Panc1 (cell line): ENCODE data around the gene SSBP4. TPM values are rescaled to one million over a fixed set of nuclear protein-coding genes. Genes with fewer than 3 reads are reported as not detected.

Source experiments
- ATAC-seq: fragments of 200-7000 bp; cut with Tn5 transposase; 2 replicates; pipeline ENCODE4 v1.9.1; 2020; ENCODE audit warnings: mild to moderate bottlenecking, moderate library complexity
- BruUV-seq: library from RNA; stranded (reverse); fragments of 400-500 nt; replicated peaks from 2 replicates; lab custom pipeline; 2021; lab: Mats Ljungman, UMichigan
- CTCF ChIA-PET: fragments of 300-600 bp; sonication (Branson Sonifier 250); formaldehyde crosslinking; loops from one replicate; lab custom pipeline; 2022; ENCODE audit warnings: antibody characterized with exemption; lab: Charles Lee
- POLR2A ChIA-PET: fragments of 300-600 bp; sonication (Branson Sonifier 250); formaldehyde crosslinking; loops from one replicate; lab custom pipeline; 2022; ENCODE audit warnings: antibody characterized with exemption; lab: Charles Lee
- DNase-seq: peaks from one replicate; pipeline ENCODE4 v3.0.0-alpha.2; 2010; ENCODE audit warnings: low read depth, low spot score
- H3K27ac ChIP-seq: 2 replicates; pipeline ENCODE4 v1.5.1; 2011; ENCODE audit warnings: mild to moderate bottlenecking, low read length, inconsistent platforms
- H3K27me3 ChIP-seq: fragments of 200-500 bp; sonication (Bioruptor generic); 2 replicates; pipeline ENCODE4 v1.6.0; 2014; ENCODE audit warnings: low read length, inconsistent platforms; ENCODE audit not compliant: control insufficient read depth, insufficient read depth
- H3K36me3 ChIP-seq: fragments of 200-500 bp; sonication (Bioruptor generic); 2 replicates; pipeline ENCODE4 v1.5.1; 2014; ENCODE audit warnings: inconsistent platforms, mild to moderate bottlenecking, low read length, moderate library complexity; ENCODE audit not compliant: control insufficient read depth, insufficient read depth
- H3K4me1 ChIP-seq: 2 replicates; pipeline ENCODE4 v1.5.1; 2011; ENCODE audit warnings: inconsistent platforms, mild to moderate bottlenecking, low read length, moderate library complexity; ENCODE audit not compliant: control insufficient read depth, insufficient read depth
- H3K4me3 ChIP-seq, 2 experiments: 2 replicates each; pipeline ENCODE4 v1.5.1; 2011 to 2012; ENCODE audit warnings: low read depth in 2 of 2, low read length in 2 of 2, mild to moderate bottlenecking in 2 of 2, inconsistent platforms in 1 of 2, moderate library complexity in 1 of 2
- H3K9me3 ChIP-seq: fragments of 200-500 bp; sonication (Bioruptor generic); 2 replicates; pipeline ENCODE4 v1.5.1; 2014; ENCODE audit warnings: low read depth, mild to moderate bottlenecking, inconsistent platforms, low read length, moderate library complexity; ENCODE audit not compliant: control insufficient read depth, insufficient read depth
- POLR2AphosphoS5 ChIP-seq: IDR thresholded peaks from 2 replicates; pipeline ENCODE4 v1.6.1; 2012; ENCODE audit warnings: mild to moderate bottlenecking, low read depth, low read length, moderate library complexity
- SIN3A ChIP-seq: IDR thresholded peaks from 2 replicates; pipeline ENCODE4 v1.6.1; 2012; ENCODE audit warnings: low read depth, mild to moderate bottlenecking, low read length, moderate library complexity, borderline replicate concordance; ENCODE audit not compliant: insufficient read depth
- TCF7L2 ChIP-seq: IDR thresholded peaks from 2 replicates; pipeline ENCODE4 v1.6.1; 2011; ENCODE audit warnings: mild to moderate bottlenecking, low read depth, low read length, inconsistent platforms
- in situ Hi-C: cut with HindIII; loops from 2 replicates; pipeline ENCODE4 v1.10.0; 2016; ENCODE audit warnings: low sequenced_read_pairs, low pct_unique_long_range_greater_than_20kb
- intact Hi-C: fragments of 100-400 bp; cut with micrococcal nuclease; formaldehyde crosslinking; loops from one replicate; pipeline ENCODE4 v1.10.0; 2022; ENCODE audit not compliant: unreplicated experiment
- total RNA-seq: library from RNA; stranded (reverse); gene quantifications from one replicate; pipeline ENCODE4 v1.2.1, GENCODE V29; 2021; ENCODE audit not compliant: unreplicated experiment
- TF ChIP-seq, protein P1 (sequence below): fragments of 450-650 bp; IDR thresholded peaks from 2 replicates; pipeline ENCODE4 v1.5.1; 2017; ENCODE audit warnings: mild to moderate bottlenecking
- TF ChIP-seq, protein P2 (sequence below), 2 experiments: IDR thresholded peaks; 2 replicates each; pipeline ENCODE4 v1.6.1; 2011 to 2012; ENCODE audit warnings: low read depth in 2 of 2, control low read depth in 1 of 2, low read length in 1 of 2, mild to moderate bottlenecking in 1 of 2, moderate library complexity in 1 of 2; ENCODE audit not compliant: insufficient read depth in 1 of 2

SSBP4 gene
- total RNA-seq, 1 experiment from 2014 or later, result 128 TPM

DNA sequence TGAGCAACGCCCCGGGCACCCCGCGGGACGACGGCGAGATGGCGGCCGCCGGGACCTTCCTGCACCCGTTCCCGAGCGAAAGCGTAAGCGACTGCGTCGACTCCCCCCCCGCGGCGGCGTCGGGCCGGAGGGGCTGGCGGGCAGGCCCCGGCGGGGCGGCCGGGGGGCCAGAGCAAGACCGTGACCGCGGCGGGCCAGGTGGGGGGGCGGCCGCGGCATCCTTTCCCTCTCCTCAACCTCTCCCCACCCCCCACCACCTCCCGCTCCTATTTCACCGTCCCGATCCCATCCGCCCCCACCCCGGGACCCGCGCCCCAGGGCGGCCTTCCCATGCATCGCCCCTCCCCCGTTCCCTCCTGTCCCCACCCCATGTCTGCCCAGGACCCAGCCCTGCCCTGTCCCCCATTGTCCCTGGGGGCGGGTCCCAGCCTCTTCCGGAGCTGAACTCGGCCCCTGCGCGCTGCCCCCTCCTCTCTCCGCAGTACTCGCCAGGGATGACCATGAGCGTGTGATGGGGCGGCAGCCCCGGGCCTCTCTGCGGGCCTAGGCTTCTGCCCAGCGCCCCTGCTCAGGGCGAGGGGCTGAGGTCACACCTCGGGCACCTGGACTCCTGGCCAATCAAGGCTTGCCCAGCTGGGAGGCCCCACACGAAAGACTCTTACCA lies 14.7 kb downstream of the SSBP4 start:
- peak; percentile 17 for ATAC-seq
- BruUV-seq, result TSS peak; percentile 78

DNA sequence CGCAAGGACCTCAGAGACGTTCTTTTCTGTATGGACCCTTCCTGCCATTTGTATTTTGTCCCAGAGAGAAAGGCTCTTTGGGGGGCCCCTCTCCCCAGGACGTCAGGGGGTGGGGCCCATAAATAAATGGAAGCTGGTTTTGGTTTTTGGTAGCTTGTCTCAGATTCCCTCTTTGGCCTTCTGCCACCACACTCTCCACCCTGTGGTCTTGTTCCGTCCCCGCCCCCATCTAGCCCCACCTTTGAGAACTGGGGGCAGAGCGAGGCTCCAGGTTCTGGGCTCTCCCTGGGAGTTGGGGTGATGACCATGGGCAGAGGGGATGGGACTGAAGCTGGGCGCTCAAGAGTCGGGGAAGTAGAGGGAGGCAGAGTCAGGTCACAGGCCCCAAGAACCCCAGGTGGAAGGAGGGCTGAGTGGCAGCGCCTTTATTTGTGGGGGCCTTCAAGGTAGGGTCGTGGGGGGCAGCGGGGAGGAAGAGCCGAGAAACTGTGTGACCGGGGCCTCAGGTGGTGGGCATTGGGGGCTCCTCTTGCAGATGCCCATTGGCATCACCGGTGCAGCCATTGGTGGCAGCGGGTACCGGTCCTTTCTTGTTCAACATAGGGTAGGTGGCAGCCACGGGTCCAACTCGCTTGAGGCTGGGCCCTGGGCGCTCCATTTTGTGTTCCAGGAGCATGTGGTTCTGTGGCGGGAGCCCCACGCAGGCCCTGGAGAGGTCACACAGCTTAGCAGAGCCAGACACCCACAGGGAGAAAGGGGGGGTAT lies 15.4 kb downstream of the SSBP4 start:
- Histone ChIP-seq H3K36me3 (no peaks in the 10 kb centered on the region), H3K27me3 (no peaks in the 10 kb centered on the region), H3K4me1 (peaks cover 41% of the 10 kb centered on the region), H3K27ac (peak overlapping the region; percentile 60), H3K4me3 (no peak overlapping the region), H3K9me3 (no peaks in the 10 kb centered on the region)
- ChIA-PET CTCF (no interaction called here), POLR2A (interaction anchor here (0.5 kb wide), 1 partner anchor 155 kb away, joined by 3 read pairs; no protein-coding TSS in a partner anchor)
- intact Hi-C loops (no loop called here), in situ Hi-C loops (no loop called here)
- TF ChIP-seq, protein P1, sequence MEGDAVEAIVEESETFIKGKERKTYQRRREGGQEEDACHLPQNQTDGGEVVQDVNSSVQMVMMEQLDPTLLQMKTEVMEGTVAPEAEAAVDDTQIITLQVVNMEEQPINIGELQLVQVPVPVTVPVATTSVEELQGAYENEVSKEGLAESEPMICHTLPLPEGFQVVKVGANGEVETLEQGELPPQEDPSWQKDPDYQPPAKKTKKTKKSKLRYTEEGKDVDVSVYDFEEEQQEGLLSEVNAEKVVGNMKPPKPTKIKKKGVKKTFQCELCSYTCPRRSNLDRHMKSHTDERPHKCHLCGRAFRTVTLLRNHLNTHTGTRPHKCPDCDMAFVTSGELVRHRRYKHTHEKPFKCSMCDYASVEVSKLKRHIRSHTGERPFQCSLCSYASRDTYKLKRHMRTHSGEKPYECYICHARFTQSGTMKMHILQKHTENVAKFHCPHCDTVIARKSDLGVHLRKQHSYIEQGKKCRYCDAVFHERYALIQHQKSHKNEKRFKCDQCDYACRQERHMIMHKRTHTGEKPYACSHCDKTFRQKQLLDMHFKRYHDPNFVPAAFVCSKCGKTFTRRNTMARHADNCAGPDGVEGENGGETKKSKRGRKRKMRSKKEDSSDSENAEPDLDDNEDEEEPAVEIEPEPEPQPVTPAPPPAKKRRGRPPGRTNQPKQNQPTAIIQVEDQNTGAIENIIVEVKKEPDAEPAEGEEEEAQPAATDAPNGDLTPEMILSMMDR, result no peak
- TF ChIP-seq POLR2AphosphoS5 (peak; percentile 11), SIN3A (no peak), TCF7L2 (no peak)
- TF ChIP-seq, protein P2, sequence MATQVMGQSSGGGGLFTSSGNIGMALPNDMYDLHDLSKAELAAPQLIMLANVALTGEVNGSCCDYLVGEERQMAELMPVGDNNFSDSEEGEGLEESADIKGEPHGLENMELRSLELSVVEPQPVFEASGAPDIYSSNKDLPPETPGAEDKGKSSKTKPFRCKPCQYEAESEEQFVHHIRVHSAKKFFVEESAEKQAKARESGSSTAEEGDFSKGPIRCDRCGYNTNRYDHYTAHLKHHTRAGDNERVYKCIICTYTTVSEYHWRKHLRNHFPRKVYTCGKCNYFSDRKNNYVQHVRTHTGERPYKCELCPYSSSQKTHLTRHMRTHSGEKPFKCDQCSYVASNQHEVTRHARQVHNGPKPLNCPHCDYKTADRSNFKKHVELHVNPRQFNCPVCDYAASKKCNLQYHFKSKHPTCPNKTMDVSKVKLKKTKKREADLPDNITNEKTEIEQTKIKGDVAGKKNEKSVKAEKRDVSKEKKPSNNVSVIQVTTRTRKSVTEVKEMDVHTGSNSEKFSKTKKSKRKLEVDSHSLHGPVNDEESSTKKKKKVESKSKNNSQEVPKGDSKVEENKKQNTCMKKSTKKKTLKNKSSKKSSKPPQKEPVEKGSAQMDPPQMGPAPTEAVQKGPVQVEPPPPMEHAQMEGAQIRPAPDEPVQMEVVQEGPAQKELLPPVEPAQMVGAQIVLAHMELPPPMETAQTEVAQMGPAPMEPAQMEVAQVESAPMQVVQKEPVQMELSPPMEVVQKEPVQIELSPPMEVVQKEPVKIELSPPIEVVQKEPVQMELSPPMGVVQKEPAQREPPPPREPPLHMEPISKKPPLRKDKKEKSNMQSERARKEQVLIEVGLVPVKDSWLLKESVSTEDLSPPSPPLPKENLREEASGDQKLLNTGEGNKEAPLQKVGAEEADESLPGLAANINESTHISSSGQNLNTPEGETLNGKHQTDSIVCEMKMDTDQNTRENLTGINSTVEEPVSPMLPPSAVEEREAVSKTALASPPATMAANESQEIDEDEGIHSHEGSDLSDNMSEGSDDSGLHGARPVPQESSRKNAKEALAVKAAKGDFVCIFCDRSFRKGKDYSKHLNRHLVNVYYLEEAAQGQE (IDR thresholded peaks at IDR 0.05; ENCODE audit: insufficient read depth in 1 of 2, low read depth in 2 of 2, low read length in 1 of 2), result no peak
- BruUV-seq, result no TSS peak
- DNase-seq (no peak), ATAC-seq (no peak)

More for the DNA sequence above, 14.7 kb downstream of the SSBP4 start:
- Histone ChIP-seq H3K9me3 (no peaks in the 10 kb centered on the region), H3K36me3 (no peaks in the 10 kb centered on the region), H3K4me1 (peaks cover 37% of the 10 kb centered on the region), H3K4me3 (no peak overlapping the region), H3K27ac (peak overlapping the region; percentile 60), H3K27me3 (no peaks in the 10 kb centered on the region)
- ChIA-PET CTCF (no interaction called here), POLR2A (interaction anchor here (0.5 kb wide), 1 partner anchor 154 kb away, joined by 3 read pairs; no protein-coding TSS in a partner anchor)
- in situ Hi-C loops, result no loop called here
- TF ChIP-seq, protein P2 (IDR thresholded peaks at IDR 0.05; ENCODE audit: insufficient read depth in 1 of 2, low read depth in 2 of 2, low read length in 1 of 2), result no peak
- peak; percentile 79 for TF ChIP-seq POLR2AphosphoS5
- no peak for TF ChIP-seq TCF7L2
- no peak; the same call in 1 of the 2 replicates for TF ChIP-seq SIN3A
- TF ChIP-seq, protein P1, result no peak
- intact Hi-C loops, result no loop called here
- DNase-seq, result no peak
